HCT116 (cell line): ENCODE measurements around the gene CHST12. TPM values are rescaled to one million over a fixed set of nuclear protein-coding genes. Genes with fewer than 3 reads are reported as not detected.

Experiments used
- ATAC-seq: fragments of 200-7000 bp; cut with Tn5 transposase; 2 replicates; pipeline ENCODE4 v1.9.1; 2020; ENCODE audit warnings: mild to moderate bottlenecking, moderate library complexity
- BruUV-seq: library from RNA; stranded (reverse); fragments of 400-500 nt; replicated peaks from 2 replicates; lab custom pipeline; 2021; lab: Mats Ljungman, UMichigan
- CTCF ChIA-PET: fragments of 300-600 bp; sonication (Branson Sonifier 250); formaldehyde crosslinking; loops from one replicate; lab custom pipeline; 2021; ENCODE audit warnings: antibody characterized with exemption; lab: Charles Lee
- POLR2A ChIA-PET: fragments of 300-600, 350-600 bp; sonication (Branson Sonifier 250); formaldehyde crosslinking; loops from one replicate; lab custom pipeline; 2021; ENCODE audit warnings: antibody characterized with exemption; lab: Charles Lee
- RAD21 ChIA-PET, 2 experiments: fragments of 300-600 bp; sonication (Branson Sonifier 250); formaldehyde crosslinking; loops; one replicate each; lab custom pipeline; 2023; ENCODE audit warnings: low total read pairs in 2 of 2; ENCODE audit not compliant: uncharacterized antibody in 2 of 2, unreplicated experiment in 2 of 2, low non-redundant PET in 1 of 2; lab: Charles Lee
- DNase-seq: peaks from one replicate; pipeline ENCODE4 v3.0.0-alpha.2; 2010; ENCODE audit warnings: low read depth, low spot score
- H2AFZ ChIP-seq: fragments of 200-600 bp; shearing (Covaris generic), sonication (generic); 2 replicates; pipeline ENCODE4 v1.6.1; 2017; ENCODE audit warnings: low read depth, mixed run types, mixed read lengths, antibody characterized with exemption, low read length; ENCODE audit not compliant: poor library complexity, severe bottlenecking
- H3K27ac ChIP-seq: 2 replicates; pipeline ENCODE4 v1.5.1; 2012; ENCODE audit warnings: low read depth, low read length
- H3K27me3 ChIP-seq: fragments of 200-600 bp; sonication (generic); 2 replicates; pipeline ENCODE4 v1.6.1; 2016; ENCODE audit warnings: mixed run types, low read length, mixed read lengths; ENCODE audit not compliant: insufficient read depth
- H3K36me3 ChIP-seq, 2 experiments: fragments of 200-500 bp in 1 of 2; fragments of 200-600 bp in 1 of 2; sonication (Bioruptor generic) in 1 of 2; sonication (generic) in 1 of 2; 2 replicates each; pipeline versions ENCODE4 v1.5.1 to v1.6.1; 2014 to 2016; ENCODE audit warnings: low read length in 2 of 2, inconsistent platforms in 1 of 2, mixed read lengths in 1 of 2, mixed run types in 1 of 2; ENCODE audit not compliant: insufficient read depth in 2 of 2, control insufficient read depth in 1 of 2
- H3K4me1 ChIP-seq, 2 experiments: fragments of 200-600 bp in 1 of 2; sonication (generic) in 1 of 2; 2 replicates each; pipeline versions ENCODE4 v1.5.1 to v1.6.1; 2012 to 2017; ENCODE audit warnings: low read length in 2 of 2, inconsistent platforms in 1 of 2, mild to moderate bottlenecking in 1 of 2, mixed read lengths in 1 of 2, mixed run types in 1 of 2, moderate library complexity in 1 of 2; ENCODE audit not compliant: insufficient read depth in 2 of 2, control insufficient read depth in 1 of 2
- H3K4me2 ChIP-seq: fragments of 200-600 bp; sonication (generic); 2 replicates; pipeline ENCODE4 v1.6.1; 2017; ENCODE audit warnings: mixed run types, low read length, mixed read lengths
- H3K4me3 ChIP-seq, 2 experiments: fragments of 200-600 bp in 1 of 2; sonication (generic) in 1 of 2; replicated peaks in 1 of 2; 2 replicates each; pipeline ENCODE4 v1.5.1; 2011 to 2016; ENCODE audit warnings: low read length in 2 of 2, control low read depth in 1 of 2, low read depth in 1 of 2, mild to moderate bottlenecking in 1 of 2, mixed read lengths in 1 of 2, mixed run types in 1 of 2
- H3K79me2 ChIP-seq: fragments of 200-600 bp; sonication (generic); 2 replicates; pipeline ENCODE4 v1.6.1; 2017; ENCODE audit warnings: mild to moderate bottlenecking, mixed run types, low read length, moderate library complexity, mixed read lengths; ENCODE audit not compliant: insufficient read depth
- H3K9ac ChIP-seq: fragments of 200-600 bp; sonication (generic); 2 replicates; pipeline ENCODE4 v1.6.1; 2016; ENCODE audit warnings: low read length, mixed read lengths
- H3K9me2 ChIP-seq: fragments of 200-600 bp; sonication (generic), shearing (Covaris generic); 2 replicates; pipeline ENCODE4 v1.6.1; 2017; ENCODE audit warnings: mixed run types, mild to moderate bottlenecking, moderate library complexity; ENCODE audit not compliant: insufficient read depth
- H3K9me3 ChIP-seq, 2 experiments: fragments of 200-500 bp in 1 of 2; fragments of 200-600 bp in 1 of 2; sonication (Bioruptor generic) in 1 of 2; sonication (generic) in 1 of 2; 2 replicates each; pipeline ENCODE4 v1.6.1; 2014 to 2017; ENCODE audit warnings: low read length in 2 of 2, mixed read lengths in 2 of 2, inconsistent platforms in 1 of 2, low read depth in 1 of 2, mild to moderate bottlenecking in 1 of 2, mixed run types in 1 of 2, moderate library complexity in 1 of 2; ENCODE audit not compliant: control insufficient read depth in 1 of 2, insufficient read depth in 1 of 2
- H4K20me1 ChIP-seq: fragments of 200-600 bp; sonication (generic), shearing (Covaris generic); 2 replicates; pipeline ENCODE4 v1.6.1; 2017; ENCODE audit warnings: mixed run types, mild to moderate bottlenecking, moderate library complexity; ENCODE audit not compliant: insufficient read depth
- ATF3 ChIP-seq: IDR thresholded peaks from 2 replicates; pipeline ENCODE4 v1.6.1; 2012
- CTCF ChIP-seq, 3 experiments: fragments of 200-600 bp in 1 of 3; sonication (generic) in 1 of 3; IDR thresholded peaks in 2 of 3; conservative IDR thresholded peaks in 1 of 3; 2 replicates each; pipeline ENCODE4 v1.5.1; 2012 to 2017; ENCODE audit warnings: low read depth in 2 of 3, low read length in 2 of 3, antibody characterized with exemption in 1 of 3, borderline replicate concordance in 1 of 3, control low read depth in 1 of 3, mild to moderate bottlenecking in 1 of 3, mixed read lengths in 1 of 3, mixed run types in 1 of 3, moderate library complexity in 1 of 3; ENCODE audit not compliant: insufficient read depth in 1 of 3
- EGR1 ChIP-seq: IDR thresholded peaks from 2 replicates; pipeline ENCODE4 v1.6.1; 2012; ENCODE audit warnings: low read depth
- ELF1 ChIP-seq: IDR thresholded peaks from 2 replicates; pipeline ENCODE4 v1.6.1; 2012; ENCODE audit warnings: low read depth, borderline replicate concordance
- EZH2 ChIP-seq: fragments of 200-600 bp; sonication (generic); IDR thresholded peaks from 2 replicates; pipeline ENCODE4 v1.6.1; 2017; ENCODE audit warnings: antibody characterized with exemption, mixed run types
- EZH2phosphoT487 ChIP-seq: fragments of 200-600 bp; IDR thresholded peaks from 2 replicates; pipeline ENCODE4 v1.6.1; 2018; ENCODE audit warnings: antibody characterized with exemption, borderline replicate concordance
- FOSL1 ChIP-seq: IDR thresholded peaks from 2 replicates; pipeline ENCODE4 v1.6.1; 2012; ENCODE audit warnings: low read depth
- JUND ChIP-seq: IDR thresholded peaks from 2 replicates; pipeline ENCODE4 v1.6.1; 2012
- MAX ChIP-seq: IDR thresholded peaks from 2 replicates; pipeline ENCODE4 v1.6.1; 2012
- POLR2A ChIP-seq: IDR thresholded peaks from 2 replicates; pipeline ENCODE4 v1.7.0; 2011; ENCODE audit warnings: borderline replicate concordance; ENCODE audit not compliant: insufficient read depth, insufficient read length; ENCODE audit errors: extremely low read depth
- POLR2AphosphoS5 ChIP-seq: IDR thresholded peaks from 2 replicates; pipeline ENCODE4 v1.6.1; 2011; ENCODE audit warnings: mild to moderate bottlenecking, low read depth, low read length, moderate library complexity
- REST ChIP-seq: IDR thresholded peaks from 2 replicates; pipeline ENCODE4 v1.6.1; 2012; ENCODE audit warnings: low read depth
- SIN3A ChIP-seq: IDR thresholded peaks from 2 replicates; pipeline ENCODE4 v1.6.1; 2012; ENCODE audit warnings: low read depth
- SRF ChIP-seq: IDR thresholded peaks from 2 replicates; pipeline ENCODE4 v1.6.1; 2012; ENCODE audit warnings: low read depth
- TCF7L2 ChIP-seq: IDR thresholded peaks from 2 replicates; pipeline ENCODE4 v1.7.0; 2011; ENCODE audit warnings: borderline replicate concordance, inconsistent platforms; ENCODE audit not compliant: insufficient read depth, insufficient read length; ENCODE audit errors: extremely low read depth
- YY1 ChIP-seq: IDR thresholded peaks from 2 replicates; pipeline ENCODE4 v1.6.1; 2011; ENCODE audit warnings: low read length, low read depth, moderate library complexity, mild to moderate bottlenecking; ENCODE audit not compliant: insufficient replicate concordance; ENCODE audit errors: extremely low read depth
- ZBTB33 ChIP-seq: IDR thresholded peaks from 2 replicates; pipeline ENCODE4 v1.6.1; 2011; ENCODE audit warnings: mild to moderate bottlenecking, low read length, moderate library complexity; ENCODE audit not compliant: insufficient replicate concordance; ENCODE audit errors: extremely low read depth
- ZFX ChIP-seq: fragments of 450-650 bp; IDR thresholded peaks from 2 replicates; pipeline ENCODE4 v1.6.1; 2017
- ZNF274 ChIP-seq: fragments of 200-500 bp; sonication (Bioruptor generic); IDR thresholded peaks from 2 replicates; pipeline ENCODE4 v1.6.1; 2014; ENCODE audit warnings: mild to moderate bottlenecking, low read depth, low read length, inconsistent platforms
- intact Hi-C: fragments of 100-400 bp; cut with micrococcal nuclease; formaldehyde crosslinking; loops from 2 replicates; pipeline ENCODE4 v1.10.0; 2022
- total RNA-seq: library from RNA; stranded (reverse); gene quantifications from one replicate; pipeline ENCODE4 v1.2.1, GENCODE V29; 2021; ENCODE audit not compliant: unreplicated experiment

Gene CHST12
- total RNA-seq, 1 experiment from 2014 or later: 14.2 TPM

GRCh38 chr7:2371329-2371728 is 32.1 kb upstream of the CHST12 start:
- no peaks in the 10 kb centered on the region for H3K9me2 ChIP-seq
- CTCF ChIA-PET: no interaction called here
- H2AFZ ChIP-seq: no peak overlapping the region
- peaks cover 90% of the 10 kb centered on the region for H3K79me2 ChIP-seq
- POLR2A ChIA-PET: no interaction called here
- intact Hi-C loops: no loop called here
- no peak for ATAC-seq
- no peak for TF ChIP-seq ZBTB33
- no peak for TF ChIP-seq ZNF274
- TF ChIP-seq ELF1: no peak
- no peak for TF ChIP-seq ZFX
- TF ChIP-seq SRF: no peak
- no peak for TF ChIP-seq JUND
- no peak for TF ChIP-seq EGR1
- TF ChIP-seq SIN3A: no peak
- no peak for TF ChIP-seq CTCF (IDR thresholded peaks at IDR 0.05 in 2 of 3, conservative IDR thresholded peaks at IDR 0.05 in 1 of 3; ENCODE audit: borderline replicate concordance in 1 of 3, insufficient read depth in 1 of 3, low read depth in 2 of 3, low read length in 2 of 3)
- no peak for TF ChIP-seq FOSL1
- TF ChIP-seq EZH2: no peak
- no peak for TF ChIP-seq MAX
- TF ChIP-seq YY1: no peak
- TF ChIP-seq POLR2A: no peak
- no peak for TF ChIP-seq EZH2phosphoT487
- TF ChIP-seq POLR2AphosphoS5: no peak
- no peak for TF ChIP-seq REST
- no peak for TF ChIP-seq ATF3
- TF ChIP-seq TCF7L2: no peak
- TF ChIP-seq, all 23 proteins: peak for 0
- H3K27ac ChIP-seq: no peak overlapping the region
- no peak for DNase-seq
- H3K9me3 ChIP-seq: no peaks in the 10 kb centered on the region
- BruUV-seq: no TSS peak
- H3K4me1 ChIP-seq: no peaks in the 10 kb centered on the region
- no peak overlapping the region for H3K4me2 ChIP-seq
- RAD21 ChIA-PET: no interaction called here
- peaks cover 76 to 92% of the 10 kb centered on the region in 2 experiments for H3K36me3 ChIP-seq
- H3K4me3 ChIP-seq: no peak overlapping the region
- 0 out of 2 replicates have a peak, but pooled peaks cover 3% of the 10 kb centered on the region for H4K20me1 ChIP-seq
- no peaks in the 10 kb centered on the region for H3K27me3 ChIP-seq
- H3K9ac ChIP-seq: no peak overlapping the region
